ENCODE results near the gene XYLT1.

The XYLT1 gene

DNA sequence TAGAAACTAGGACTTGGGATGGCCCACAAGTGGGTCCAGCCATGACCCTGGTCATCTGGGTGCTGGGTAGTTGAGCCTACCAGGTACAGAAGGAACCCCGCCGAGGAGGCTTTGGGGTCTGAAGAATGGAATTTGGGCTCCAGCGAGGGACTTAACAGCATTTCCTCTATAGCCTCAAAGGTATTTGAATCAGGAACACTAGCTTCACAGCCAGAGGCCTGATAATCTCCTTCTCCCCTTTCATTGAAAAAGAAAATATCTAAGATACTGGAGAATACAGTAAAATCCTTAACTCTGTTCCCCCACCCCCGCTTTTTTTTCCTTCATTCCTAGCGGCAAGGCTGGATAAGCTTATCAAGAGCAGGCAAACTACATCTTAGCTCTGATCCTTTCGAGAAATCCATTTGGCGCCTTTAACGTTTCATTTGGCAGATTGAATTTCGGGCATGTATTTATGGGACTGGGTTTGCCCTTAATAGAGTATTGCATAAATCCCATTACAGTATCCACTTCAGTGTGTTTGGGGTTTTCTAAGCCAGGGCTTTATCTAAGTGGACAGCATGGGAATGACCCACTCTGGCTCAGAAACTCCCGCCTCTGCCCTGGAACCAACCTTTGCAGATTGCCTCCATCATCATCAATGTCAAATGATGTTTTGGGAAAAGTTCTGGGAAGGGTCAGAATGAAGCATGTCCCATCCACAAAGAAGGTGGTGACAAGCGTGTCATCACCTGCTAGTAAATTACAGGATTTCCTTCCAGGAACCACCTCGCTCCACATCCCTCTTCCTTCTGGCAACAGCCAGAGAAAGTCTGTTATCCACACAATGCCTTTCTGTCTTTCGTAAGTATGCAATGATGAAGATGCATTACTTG is 36.9 kb downstream of the XYLT1 start (continued):
- TF ChIP-seq, protein P1, sequence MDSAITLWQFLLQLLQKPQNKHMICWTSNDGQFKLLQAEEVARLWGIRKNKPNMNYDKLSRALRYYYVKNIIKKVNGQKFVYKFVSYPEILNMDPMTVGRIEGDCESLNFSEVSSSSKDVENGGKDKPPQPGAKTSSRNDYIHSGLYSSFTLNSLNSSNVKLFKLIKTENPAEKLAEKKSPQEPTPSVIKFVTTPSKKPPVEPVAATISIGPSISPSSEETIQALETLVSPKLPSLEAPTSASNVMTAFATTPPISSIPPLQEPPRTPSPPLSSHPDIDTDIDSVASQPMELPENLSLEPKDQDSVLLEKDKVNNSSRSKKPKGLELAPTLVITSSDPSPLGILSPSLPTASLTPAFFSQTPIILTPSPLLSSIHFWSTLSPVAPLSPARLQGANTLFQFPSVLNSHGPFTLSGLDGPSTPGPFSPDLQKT (IDR thresholded peaks at IDR 0.05; ENCODE audit: borderline replicate concordance, low read depth, low read length) = no peak
- TF ChIP-seq YY2 (tag by site-specific recombination; IDR thresholded peaks at IDR 0.05) (no peak), ZNF2 (tag by site-specific recombination; IDR thresholded peaks at IDR 0.05) (no peak)
- TF ChIP-seq, protein P2, sequence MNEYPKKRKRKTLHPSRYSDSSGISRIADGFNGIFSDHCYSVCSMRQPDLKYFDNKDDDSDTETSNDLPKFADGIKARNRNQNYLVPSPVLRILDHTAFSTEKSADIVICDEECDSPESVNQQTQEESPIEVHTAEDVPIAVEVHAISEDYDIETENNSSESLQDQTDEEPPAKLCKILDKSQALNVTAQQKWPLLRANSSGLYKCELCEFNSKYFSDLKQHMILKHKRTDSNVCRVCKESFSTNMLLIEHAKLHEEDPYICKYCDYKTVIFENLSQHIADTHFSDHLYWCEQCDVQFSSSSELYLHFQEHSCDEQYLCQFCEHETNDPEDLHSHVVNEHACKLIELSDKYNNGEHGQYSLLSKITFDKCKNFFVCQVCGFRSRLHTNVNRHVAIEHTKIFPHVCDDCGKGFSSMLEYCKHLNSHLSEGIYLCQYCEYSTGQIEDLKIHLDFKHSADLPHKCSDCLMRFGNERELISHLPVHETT (tag by site-specific recombination; IDR thresholded peaks at IDR 0.05) = no peak
- TF ChIP-seq, protein P3, sequence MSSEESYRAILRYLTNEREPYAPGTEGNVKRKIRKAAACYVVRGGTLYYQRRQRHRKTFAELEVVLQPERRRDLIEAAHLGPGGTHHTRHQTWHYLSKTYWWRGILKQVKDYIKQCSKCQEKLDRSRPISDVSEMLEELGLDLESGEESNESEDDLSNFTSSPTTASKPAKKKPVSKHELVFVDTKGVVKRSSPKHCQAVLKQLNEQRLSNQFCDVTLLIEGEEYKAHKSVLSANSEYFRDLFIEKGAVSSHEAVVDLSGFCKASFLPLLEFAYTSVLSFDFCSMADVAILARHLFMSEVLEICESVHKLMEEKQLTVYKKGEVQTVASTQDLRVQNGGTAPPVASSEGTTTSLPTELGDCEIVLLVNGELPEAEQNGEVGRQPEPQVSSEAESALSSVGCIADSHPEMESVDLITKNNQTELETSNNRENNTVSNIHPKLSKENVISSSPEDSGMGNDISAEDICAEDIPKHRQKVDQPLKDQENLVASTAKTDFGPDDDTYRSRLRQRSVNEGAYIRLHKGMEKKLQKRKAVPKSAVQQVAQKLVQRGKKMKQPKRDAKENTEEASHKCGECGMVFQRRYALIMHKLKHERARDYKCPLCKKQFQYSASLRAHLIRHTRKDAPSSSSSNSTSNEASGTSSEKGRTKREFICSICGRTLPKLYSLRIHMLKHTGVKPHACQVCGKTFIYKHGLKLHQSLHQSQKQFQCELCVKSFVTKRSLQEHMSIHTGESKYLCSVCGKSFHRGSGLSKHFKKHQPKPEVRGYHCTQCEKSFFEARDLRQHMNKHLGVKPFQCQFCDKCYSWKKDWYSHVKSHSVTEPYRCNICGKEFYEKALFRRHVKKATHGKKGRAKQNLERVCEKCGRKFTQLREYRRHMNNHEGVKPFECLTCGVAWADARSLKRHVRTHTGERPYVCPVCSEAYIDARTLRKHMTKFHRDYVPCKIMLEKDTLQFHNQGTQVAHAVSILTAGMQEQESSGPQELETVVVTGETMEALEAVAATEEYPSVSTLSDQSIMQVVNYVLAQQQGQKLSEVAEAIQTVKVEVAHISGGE (tag by site-specific recombination; conservative IDR thresholded peaks at IDR 0.05; ENCODE audit: low read depth) = no peak

DNA sequence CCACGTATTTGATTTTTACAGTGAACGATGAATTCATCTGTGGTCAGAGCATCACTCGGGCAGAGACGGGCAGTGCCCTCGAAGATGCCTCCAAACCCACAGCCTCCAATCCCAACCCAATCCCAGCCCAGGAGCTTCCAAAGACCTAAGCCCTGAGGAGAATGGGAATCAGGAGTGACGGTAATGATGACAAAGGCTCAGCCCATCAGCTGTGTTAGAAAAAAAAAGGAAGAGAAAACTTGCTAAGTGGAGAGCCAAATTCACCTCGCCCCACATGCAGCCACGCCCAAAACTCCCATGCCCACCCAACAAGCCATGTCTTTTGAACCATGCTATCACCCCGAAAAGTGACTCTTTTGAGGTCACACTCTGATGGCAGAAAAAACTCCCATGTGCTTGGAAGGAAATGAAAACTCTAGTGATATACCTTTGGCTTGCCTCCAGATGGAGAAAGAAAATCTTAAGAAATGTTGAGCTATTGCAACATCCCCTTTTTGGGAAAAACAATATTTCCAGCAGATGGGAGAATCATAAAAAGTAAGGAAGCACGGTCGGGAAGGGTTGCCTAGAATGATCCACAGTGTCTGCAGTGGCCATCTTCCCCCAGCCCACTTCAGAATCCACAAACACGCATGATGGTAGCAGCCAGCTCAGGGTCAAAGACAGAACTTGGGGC is 37.7 kb downstream of the XYLT1 start:
- Histone ChIP-seq H3K36me3 (ENCODE audit: control insufficient read depth in 2 of 2, insufficient read depth in 1 of 2, low read length in 2 of 2) (no peaks in the 10 kb centered on the region), H3K4me3 (ENCODE audit: low read depth, low read length) (no peak overlapping the region), H3K4me1 (ENCODE audit: control insufficient read depth, insufficient read depth, low read length) (no peaks in the 10 kb centered on the region), H3K9me3 (ENCODE audit: control insufficient read depth, insufficient read depth, low read depth, low read length) (no peaks in the 10 kb centered on the region), H3K27ac (ENCODE audit: extremely low read depth, low read depth, low read length) (no peak overlapping the region)
- POLR2A ChIA-PET = no interaction called here
- TF ChIP-seq ZNF514 (tag by site-specific recombination; IDR thresholded peaks at IDR 0.05) (no peak), IKZF3 (tag by site-specific recombination; IDR thresholded peaks at IDR 0.05) (no peak)
- CTCF ChIA-PET = no interaction called here

DNA sequence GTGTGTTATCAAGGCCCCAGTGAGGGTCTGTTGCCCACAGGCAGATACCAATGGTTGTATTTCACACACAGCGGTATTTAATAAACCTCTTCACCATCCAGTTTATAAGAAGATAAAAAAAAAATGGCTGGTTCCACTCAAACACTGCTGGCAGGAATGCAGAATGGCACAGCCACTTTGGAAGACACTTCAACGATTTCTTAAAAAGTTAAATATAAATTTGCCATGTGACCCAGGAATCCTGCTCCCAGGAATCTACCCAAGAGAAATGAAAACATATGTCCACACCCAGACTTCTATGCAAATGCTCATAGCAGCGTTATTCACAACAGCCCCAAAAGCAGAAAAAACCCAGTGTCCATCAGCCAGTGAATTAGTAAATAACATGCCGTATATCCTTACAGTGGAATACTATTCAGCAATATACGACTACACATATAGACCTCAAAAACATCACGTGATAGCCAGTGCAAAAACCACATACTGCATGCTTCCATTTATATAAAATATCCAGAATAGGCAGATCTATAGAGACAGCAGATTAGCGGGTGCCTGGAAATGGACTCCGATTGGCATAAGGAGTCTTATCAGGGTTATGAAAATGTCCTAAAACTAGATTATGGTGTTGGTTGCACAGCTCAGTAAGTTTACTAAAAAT is 38.7 kb downstream of the XYLT1 start:
- H3K4me1 ChIP-seq (ENCODE audit: control insufficient read depth, insufficient read depth, low read length) = no peaks in the 10 kb centered on the region
- no peaks in the 10 kb centered on the region for H3K9me3 ChIP-seq (ENCODE audit: control insufficient read depth, insufficient read depth, low read depth, low read length)
- TF ChIP-seq, protein P4, sequence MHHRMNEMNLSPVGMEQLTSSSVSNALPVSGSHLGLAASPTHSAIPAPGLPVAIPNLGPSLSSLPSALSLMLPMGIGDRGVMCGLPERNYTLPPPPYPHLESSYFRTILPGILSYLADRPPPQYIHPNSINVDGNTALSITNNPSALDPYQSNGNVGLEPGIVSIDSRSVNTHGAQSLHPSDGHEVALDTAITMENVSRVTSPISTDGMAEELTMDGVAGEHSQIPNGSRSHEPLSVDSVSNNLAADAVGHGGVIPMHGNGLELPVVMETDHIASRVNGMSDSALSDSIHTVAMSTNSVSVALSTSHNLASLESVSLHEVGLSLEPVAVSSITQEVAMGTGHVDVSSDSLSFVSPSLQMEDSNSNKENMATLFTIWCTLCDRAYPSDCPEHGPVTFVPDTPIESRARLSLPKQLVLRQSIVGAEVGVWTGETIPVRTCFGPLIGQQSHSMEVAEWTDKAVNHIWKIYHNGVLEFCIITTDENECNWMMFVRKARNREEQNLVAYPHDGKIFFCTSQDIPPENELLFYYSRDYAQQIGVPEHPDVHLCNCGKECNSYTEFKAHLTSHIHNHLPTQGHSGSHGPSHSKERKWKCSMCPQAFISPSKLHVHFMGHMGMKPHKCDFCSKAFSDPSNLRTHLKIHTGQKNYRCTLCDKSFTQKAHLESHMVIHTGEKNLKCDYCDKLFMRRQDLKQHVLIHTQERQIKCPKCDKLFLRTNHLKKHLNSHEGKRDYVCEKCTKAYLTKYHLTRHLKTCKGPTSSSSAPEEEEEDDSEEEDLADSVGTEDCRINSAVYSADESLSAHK (tag by site-specific recombination; IDR thresholded peaks at IDR 0.05) = no peak
- TF ChIP-seq KLF10 (tag by site-specific recombination; IDR thresholded peaks at IDR 0.05) (no peak), FEZF1 (tag by site-specific recombination; IDR thresholded peaks at IDR 0.05) (no peak)
- TF ChIP-seq, protein P5, sequence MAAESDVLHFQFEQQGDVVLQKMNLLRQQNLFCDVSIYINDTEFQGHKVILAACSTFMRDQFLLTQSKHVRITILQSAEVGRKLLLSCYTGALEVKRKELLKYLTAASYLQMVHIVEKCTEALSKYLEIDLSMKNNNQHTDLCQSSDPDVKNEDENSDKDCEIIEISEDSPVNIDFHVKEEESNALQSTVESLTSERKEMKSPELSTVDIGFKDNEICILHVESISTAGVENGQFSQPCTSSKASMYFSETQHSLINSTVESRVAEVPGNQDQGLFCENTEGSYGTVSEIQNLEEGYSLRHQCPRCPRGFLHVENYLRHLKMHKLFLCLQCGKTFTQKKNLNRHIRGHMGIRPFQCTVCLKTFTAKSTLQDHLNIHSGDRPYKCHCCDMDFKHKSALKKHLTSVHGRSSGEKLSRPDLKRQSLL (tag by site-specific recombination; IDR thresholded peaks at IDR 0.05) = no peak
- H3K36me3 ChIP-seq (ENCODE audit: control insufficient read depth in 2 of 2, insufficient read depth in 1 of 2, low read length in 2 of 2) = no peaks in the 10 kb centered on the region
- ChIA-PET POLR2A (no interaction called here), CTCF (no interaction called here)
- H3K4me3 ChIP-seq (ENCODE audit: low read depth, low read length) = no peak overlapping the region
- H3K27ac ChIP-seq (ENCODE audit: extremely low read depth, low read depth, low read length) = no peak overlapping the region

All from HEK293 (cell line).